ENCODE data around the gene DRAM2. TPM values are rescaled to one million over a fixed set of nuclear protein-coding genes. Genes with fewer than 3 reads are reported as not detected.

DRAM2 gene
- total RNA-seq, 1 experiment from 2014 or later: 34.4 TPM

DNA sequence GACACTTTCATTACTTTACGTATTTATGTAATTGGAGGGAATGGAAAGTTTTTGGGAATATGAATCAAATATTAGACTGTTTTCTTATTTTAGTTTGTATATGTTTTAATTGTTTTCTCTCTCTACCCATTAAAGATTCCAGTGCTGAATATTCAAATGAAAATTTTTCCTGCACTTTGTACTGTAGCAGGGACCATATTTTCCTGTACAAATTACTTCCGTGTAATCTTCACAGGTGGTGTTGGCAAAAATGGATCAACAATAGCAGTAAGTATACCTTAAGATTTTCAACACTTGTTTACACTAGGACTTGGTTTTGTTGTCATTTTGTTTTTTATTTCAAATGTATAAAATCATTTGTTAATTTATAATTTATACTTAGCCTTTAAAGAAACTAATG is 42.2 kb upstream of the DRAM2 start:
- Histone ChIP-seq H2AK5ac (ENCODE audit: insufficient read length, low read length) (no peak overlapping the region), H3K79me1 (ENCODE audit: insufficient read depth, low read depth, low read length, poor library complexity, severe bottlenecking) (no peaks in the 10 kb centered on the region), H2BK20ac (ENCODE audit: low read depth, low read length, poor library complexity, severe bottlenecking) (no peak overlapping the region), H3K9me3 (ENCODE audit: control insufficient read depth, low read depth, low read length) (no peaks in the 10 kb centered on the region), H3T11ph (ENCODE audit: low read length) (no peak overlapping the region), H4K8ac (replicated peaks; ENCODE audit: insufficient read length, low read depth, low read length) (no peak overlapping the region), H3K18ac (ENCODE audit: insufficient read length, low read depth, low read length) (no peak overlapping the region), H4K91ac (ENCODE audit: insufficient read length, low read depth, low read length) (no peak overlapping the region), H3K4me1 (ENCODE audit: insufficient read depth, low read length) (no peaks in the 10 kb centered on the region), H3K9ac (ENCODE audit: extremely low read depth, insufficient read length, low read length) (no peak overlapping the region), H3K23me2 (ENCODE audit: insufficient read length, low read depth, low read length, poor library complexity, severe bottlenecking) (no peaks in the 10 kb centered on the region), H3K4ac (ENCODE audit: low read depth, low read length) (no peak overlapping the region), H3K27ac (ENCODE audit: insufficient read length, low read depth, low read length) (no peak overlapping the region), H3K14ac (ENCODE audit: insufficient read depth, low read length) (no peak overlapping the region), H3K27me3 (ENCODE audit: insufficient read depth, low read length) (no peaks in the 10 kb centered on the region), H2BK15ac (ENCODE audit: low read depth, low read length) (no peak overlapping the region), H3K56ac (ENCODE audit: insufficient read length, low read depth, low read length) (no peak overlapping the region), H3K79me2 (ENCODE audit: insufficient read depth, low read length) (no peaks in the 10 kb centered on the region), H2BK12ac (ENCODE audit: insufficient read length, low read depth, low read length) (no peak overlapping the region), H3K23ac (ENCODE audit: insufficient read length, low read depth, low read length) (no peak overlapping the region), H2BK120ac (ENCODE audit: low read depth, low read length, poor library complexity, severe bottlenecking) (no peak overlapping the region), H4K5ac (ENCODE audit: insufficient read length, low read depth, low read length) (no peak overlapping the region), H3K4me2 (ENCODE audit: insufficient read depth, insufficient read length, low read length) (no peak overlapping the region), H4K20me1 (ENCODE audit: control insufficient read depth, insufficient read depth, insufficient read length) (no peaks in the 10 kb centered on the region), H2AFZ (ENCODE audit: low read length) (no peak overlapping the region), H2BK5ac (ENCODE audit: insufficient read length, low read length) (no peak overlapping the region)
- DNase-seq: no peak
- WGBS (ENCODE audit: extremely low coverage, insufficient read length, low lambda C conversion rate): no CpG with 5 or more reads among the region's 2 CpGs
- Mint-ChIP-seq H3K27me3 (ENCODE audit: low read depth) (no peaks in the 10 kb centered on the region), H3K4me3 (no peak overlapping the region), H3K4me1 (no peaks in the 10 kb centered on the region), H3K27ac (no peak overlapping the region), H3K9me3 (no peaks in the 10 kb centered on the region), H3K36me3 (ENCODE audit: insufficient read depth in 1 of 3, low read depth in 3 of 3) (peaks cover 12 to 34% (median 29%) of the 10 kb centered on the region in 3 experiments; a peak in 6 of 7 replicates)
- TF ChIP-seq, protein P1, sequence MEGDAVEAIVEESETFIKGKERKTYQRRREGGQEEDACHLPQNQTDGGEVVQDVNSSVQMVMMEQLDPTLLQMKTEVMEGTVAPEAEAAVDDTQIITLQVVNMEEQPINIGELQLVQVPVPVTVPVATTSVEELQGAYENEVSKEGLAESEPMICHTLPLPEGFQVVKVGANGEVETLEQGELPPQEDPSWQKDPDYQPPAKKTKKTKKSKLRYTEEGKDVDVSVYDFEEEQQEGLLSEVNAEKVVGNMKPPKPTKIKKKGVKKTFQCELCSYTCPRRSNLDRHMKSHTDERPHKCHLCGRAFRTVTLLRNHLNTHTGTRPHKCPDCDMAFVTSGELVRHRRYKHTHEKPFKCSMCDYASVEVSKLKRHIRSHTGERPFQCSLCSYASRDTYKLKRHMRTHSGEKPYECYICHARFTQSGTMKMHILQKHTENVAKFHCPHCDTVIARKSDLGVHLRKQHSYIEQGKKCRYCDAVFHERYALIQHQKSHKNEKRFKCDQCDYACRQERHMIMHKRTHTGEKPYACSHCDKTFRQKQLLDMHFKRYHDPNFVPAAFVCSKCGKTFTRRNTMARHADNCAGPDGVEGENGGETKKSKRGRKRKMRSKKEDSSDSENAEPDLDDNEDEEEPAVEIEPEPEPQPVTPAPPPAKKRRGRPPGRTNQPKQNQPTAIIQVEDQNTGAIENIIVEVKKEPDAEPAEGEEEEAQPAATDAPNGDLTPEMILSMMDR (conservative IDR thresholded peaks at IDR 0.05): no peak

Measured in H9 (cell line).